HG03457 (cell line): Measurements from ENCODE around the gene METTL24.

Experiments
- ATAC-seq: cut with Tn5 transposase; IDR thresholded peaks from one replicate; pipeline ENCODE4 v1.9.1; 2021; ENCODE audit warnings: moderate number of reproducible peaks; ENCODE audit not compliant: unreplicated experiment

The METTL24 gene

DNA sequence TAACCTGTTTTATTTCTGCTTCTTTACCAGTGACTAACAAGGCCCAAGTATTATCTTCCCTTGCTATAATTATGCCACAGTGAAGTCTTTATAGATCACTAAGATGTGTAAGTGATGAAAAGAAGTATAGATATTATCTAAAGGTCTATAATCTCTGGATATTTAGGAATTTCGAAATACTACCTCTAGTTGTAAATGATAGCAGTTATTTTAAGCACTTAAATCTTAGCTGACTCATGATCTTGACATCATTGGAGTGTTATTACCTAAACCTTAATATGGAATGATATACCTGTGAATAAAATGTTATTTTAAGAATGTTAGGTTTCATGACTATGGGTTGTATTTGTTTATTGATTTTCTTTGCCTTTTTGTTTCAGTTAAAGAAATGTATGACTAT lies 146.4 kb downstream of the METTL24 start:
- ATAC-seq = no peak

- ATAC-seq = no peak
Measured at GRCh38 chr6:110207652-110208051, 150.5 kb downstream of the METTL24 start.

DNA sequence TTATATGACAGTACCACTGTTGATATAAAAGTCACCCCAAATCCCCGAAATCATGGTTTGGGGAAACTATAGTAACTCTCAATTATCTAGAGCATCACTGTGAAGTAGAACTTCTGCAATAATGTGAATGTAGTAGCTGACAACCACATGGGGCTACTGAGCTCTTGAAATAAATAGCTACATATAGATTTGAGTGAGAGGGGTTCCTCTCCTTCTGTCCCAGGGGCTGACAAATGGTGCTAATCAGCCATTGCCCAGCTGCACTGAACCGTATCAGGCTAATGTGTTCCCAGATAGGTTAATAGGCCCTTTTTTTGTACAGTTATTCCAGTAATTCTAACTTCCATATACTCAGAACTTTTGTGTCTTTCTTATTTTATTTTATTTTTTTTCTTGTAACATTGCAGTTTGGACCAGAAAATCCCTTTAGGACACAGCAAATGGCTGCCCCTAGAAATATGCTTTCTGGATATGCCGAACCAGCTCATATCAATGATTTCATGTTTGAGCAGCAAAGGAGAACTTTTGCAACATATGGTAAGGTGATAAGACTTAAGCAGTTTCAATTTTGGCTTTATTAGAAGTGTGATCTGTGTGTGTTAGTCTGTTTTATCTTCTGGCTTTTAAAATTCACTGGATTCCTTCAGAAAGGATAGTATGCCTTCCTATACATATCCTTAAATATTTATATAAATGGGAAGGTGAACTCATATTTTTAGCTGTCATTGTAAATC lies 156.8 kb downstream of the METTL24 start:
- ATAC-seq = no peak

GRCh38 chr6:110198561-110198960 lies 159.6 kb downstream of the METTL24 start:
- ATAC-seq = no peak

DNA sequence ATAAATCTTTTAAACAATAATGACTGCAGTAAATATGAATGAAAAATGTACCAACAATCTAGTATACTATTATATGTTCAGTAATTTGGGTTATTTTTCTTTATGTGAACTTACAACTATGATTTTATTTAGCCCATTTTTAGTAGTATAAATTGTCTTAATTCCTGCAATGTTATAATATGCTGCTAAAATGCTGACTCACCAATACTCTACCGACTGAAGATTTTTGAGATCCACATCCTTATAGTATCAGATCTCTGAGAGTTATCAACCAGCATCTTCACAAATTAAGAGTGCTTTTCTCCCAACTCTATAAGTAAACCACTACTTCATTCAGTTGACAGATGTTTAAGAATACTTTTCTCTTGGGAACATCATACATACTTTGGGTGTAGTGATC lies 161.3 kb downstream of the METTL24 start:
- ATAC-seq = no peak

- ATAC-seq = no peak
Measured at GRCh38 chr6:110195639-110196038, 162.5 kb downstream of the METTL24 start.
